Medulla oblongata (tissue), 1 donor: ENCODE data around the gene PRND.
"Not testable (repeated sequence)": the region's sequence is repeated elsewhere in the genome, so short reads cannot be mapped to it uniquely, and the experiment has no call there.

Experiments
- DNase-seq: peaks from one replicate; pipeline ENCODE4 v3.0.0-alpha.2; 2015; ENCODE audit errors: extremely low spot score

PRND gene

GRCh38 chr20:4737857-4738627 is 16.3 kb downstream of the PRND start:
- DNase-seq = no peak

GRCh38 chr20:4740774-4741431 is 19.2 kb downstream of the PRND start:
- peak; percentile 57 for DNase-seq

GRCh38 chr20:4748847-4749246 is 27.1 kb downstream of the PRND start:
- DNase-seq = no peak

GRCh38 chr20:4749326-4749725 is 27.6 kb downstream of the PRND start:
- DNase-seq = no peak

- DNase-seq = no peak
These were observed 28.7 kb downstream of the PRND start for GRCh38 chr20:4750381-4750780.

- not testable (repeated sequence) for DNase-seq
These were observed 37.6 kb downstream of the PRND start for GRCh38 chr20:4759100-4759884.

GRCh38 chr20:4763261-4763660 is 41.6 kb downstream of the PRND start:
- no peak for DNase-seq

- peak; percentile 72 for DNase-seq
These were observed 42.2 kb downstream of the PRND start for GRCh38 chr20:4763723-4764510.

GRCh38 chr20:4764805-4765204 is 43.1 kb downstream of the PRND start:
- no peak for DNase-seq

- no peak for DNase-seq
These were observed 44.0 kb downstream of the PRND start for GRCh38 chr20:4765681-4766080.

GRCh38 chr20:4766631-4767030 is 44.9 kb downstream of the PRND start:
- peak; percentile 77 for DNase-seq

GRCh38 chr20:4767084-4767483 is 45.4 kb downstream of the PRND start:
- DNase-seq = no peak

- DNase-seq = no peak
These were observed 47.6 kb downstream of the PRND start for GRCh38 chr20:4769328-4769727.

- no peak for DNase-seq
These were observed 48.3 kb downstream of the PRND start for GRCh38 chr20:4770026-4770425.

GRCh38 chr20:4771004-4771403 is 49.3 kb downstream of the PRND start:
- DNase-seq = no peak

GRCh38 chr20:4772132-4772531 is 50.4 kb downstream of the PRND start:
- no peak for DNase-seq

- not testable (repeated sequence) for DNase-seq
These were observed 51.3 kb downstream of the PRND start for GRCh38 chr20:4773014-4773413.

GRCh38 chr20:4773736-4774135 is 52.0 kb downstream of the PRND start:
- no peak for DNase-seq

GRCh38 chr20:4774207-4774606 is 52.5 kb downstream of the PRND start:
- DNase-seq = peak; percentile 29

GRCh38 chr20:4775322-4776078 is 53.8 kb downstream of the PRND start:
- no peak for DNase-seq

- DNase-seq = no peak
These were observed 54.4 kb downstream of the PRND start for GRCh38 chr20:4776079-4776630.
